Neural progenitor cell (in vitro differentiated cells): ENCODE data around the gene LRRC56.

Experiments used
- EZH2 ChIP-seq: fragments of 200-600 bp; sonication (generic); IDR thresholded peaks from 2 replicates; pipeline ENCODE4 v1.6.1; 2017; ENCODE audit warnings: antibody characterized with exemption, mild to moderate bottlenecking, moderate library complexity
- TF ChIP-seq, protein P1 (sequence below): fragments of 200-600 bp; sonication (generic); IDR thresholded peaks from 2 replicates; pipeline ENCODE4 v1.5.1; 2017; ENCODE audit warnings: antibody characterized with exemption, mild to moderate bottlenecking

DNA sequence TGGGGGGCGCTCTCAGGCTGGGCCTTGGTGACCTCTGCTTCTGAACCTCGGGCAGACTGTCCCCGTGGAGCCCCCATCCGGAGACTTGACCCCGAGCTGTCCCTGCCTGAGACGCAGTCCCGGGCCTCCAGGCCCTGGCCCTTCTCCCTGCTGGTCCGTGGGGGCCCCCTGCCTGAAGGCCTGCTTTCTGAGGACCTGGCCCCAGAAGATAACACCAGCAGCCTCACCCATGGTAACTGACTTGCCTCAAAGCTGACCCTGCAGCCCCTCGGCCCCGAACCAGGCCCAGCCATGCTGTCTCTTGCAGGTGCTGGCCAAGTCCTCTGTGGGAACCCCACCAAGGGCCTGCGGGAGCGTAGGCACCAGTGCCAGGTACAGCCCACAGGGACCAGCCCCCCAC lies 14.3 kb downstream of the LRRC56 start:
- no peak for TF ChIP-seq EZH2
- TF ChIP-seq, protein P1, sequence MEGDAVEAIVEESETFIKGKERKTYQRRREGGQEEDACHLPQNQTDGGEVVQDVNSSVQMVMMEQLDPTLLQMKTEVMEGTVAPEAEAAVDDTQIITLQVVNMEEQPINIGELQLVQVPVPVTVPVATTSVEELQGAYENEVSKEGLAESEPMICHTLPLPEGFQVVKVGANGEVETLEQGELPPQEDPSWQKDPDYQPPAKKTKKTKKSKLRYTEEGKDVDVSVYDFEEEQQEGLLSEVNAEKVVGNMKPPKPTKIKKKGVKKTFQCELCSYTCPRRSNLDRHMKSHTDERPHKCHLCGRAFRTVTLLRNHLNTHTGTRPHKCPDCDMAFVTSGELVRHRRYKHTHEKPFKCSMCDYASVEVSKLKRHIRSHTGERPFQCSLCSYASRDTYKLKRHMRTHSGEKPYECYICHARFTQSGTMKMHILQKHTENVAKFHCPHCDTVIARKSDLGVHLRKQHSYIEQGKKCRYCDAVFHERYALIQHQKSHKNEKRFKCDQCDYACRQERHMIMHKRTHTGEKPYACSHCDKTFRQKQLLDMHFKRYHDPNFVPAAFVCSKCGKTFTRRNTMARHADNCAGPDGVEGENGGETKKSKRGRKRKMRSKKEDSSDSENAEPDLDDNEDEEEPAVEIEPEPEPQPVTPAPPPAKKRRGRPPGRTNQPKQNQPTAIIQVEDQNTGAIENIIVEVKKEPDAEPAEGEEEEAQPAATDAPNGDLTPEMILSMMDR: no peak
